Heart right ventricle (tissue), 16 donors: ENCODE data around the gene ATG101. TPM values are rescaled to one million over a fixed set of nuclear protein-coding genes. Genes with fewer than 3 reads are reported as not detected.

ENCODE experiments used
- ATAC-seq, 8 donors: fragments of 200-7000 bp; cut with Tn5 transposase; one replicate each; pipeline ENCODE4 v1.9.1; 2020; ENCODE audit warnings: mild to moderate bottlenecking in 8 of 8, moderate library complexity in 8 of 8, moderate number of reproducible peaks in 1 of 8
- DNase-seq, 2 donors: peaks; one replicate each; pipeline ENCODE4 v3.0.0-alpha.2; 2020
- H3K27ac ChIP-seq, 10 donors: fragments of 200-600 bp; sonication (generic) in 2 of 10; one replicate each; pipeline versions ENCODE4 v1.5.0 to v1.8.0; 2020 to 2022; ENCODE audit warnings: mild to moderate bottlenecking in 3 of 10
- H3K27me3 ChIP-seq, 7 donors: fragments of 200-600 bp; one replicate each; pipeline ENCODE4 v1.8.0; 2021 to 2022; ENCODE audit warnings: mild to moderate bottlenecking in 2 of 7
- H3K36me3 ChIP-seq, 9 donors: fragments of 200-600 bp; sonication (generic) in 1 of 9; one replicate each; pipeline versions ENCODE4 v1.5.0 to v1.8.0; 2020 to 2022; ENCODE audit warnings: mild to moderate bottlenecking in 2 of 9
- H3K4me1 ChIP-seq, 9 donors: fragments of 200-600 bp; sonication (generic) in 1 of 9; one replicate each; pipeline versions ENCODE4 v1.5.0 to v1.8.0; 2020 to 2022; ENCODE audit warnings: mild to moderate bottlenecking in 4 of 9
- H3K4me3 ChIP-seq, 10 donors: fragments of 200-600 bp; sonication (generic) in 2 of 10; one replicate each; pipeline versions ENCODE4 v1.5.0 to v1.8.0; 2020 to 2022; ENCODE audit warnings: mild to moderate bottlenecking in 7 of 10, moderate library complexity in 2 of 10
- H3K9me3 ChIP-seq, 11 donors: fragments of 200-600 bp in 10 of 11; sonication (generic) in 2 of 11; one replicate each; pipeline versions ENCODE4 v1.5.0 to v1.8.0; 2013 to 2022; ENCODE audit warnings: mild to moderate bottlenecking in 2 of 11, control low read depth in 1 of 11, moderate library complexity in 1 of 11
- CTCF ChIP-seq, 9 donors: fragments of 200-600 bp; sonication (generic) in 2 of 9; IDR thresholded peaks; one replicate each; pipeline versions ENCODE4 v1.5.0 to v1.8.0; 2021 to 2022; ENCODE audit warnings: antibody characterized with exemption in 9 of 9, mild to moderate bottlenecking in 5 of 9, moderate library complexity in 1 of 9
- WGBS, 2 donors: extraction: QIAGEN DNeasy Blood & Tissue Kit; methylation state at CpG; one replicate each; pipeline ENCODE4 v1.1.7; 2013; ENCODE audit warnings: inconsistent platforms in 1 of 2; 5-methylcytosine and 5-hydroxymethylcytosine counted together
- intact Hi-C, 10 donors: fragments of 100-400 bp; cut with DNase I; formaldehyde crosslinking; loops; one replicate each; pipeline versions ENCODE4 v1.11.1 to v1.14.2; 2022
- polyA plus RNA-seq, 2 donors: library from polyadenylated mRNA; stranded (reverse); fragments of 200-250 nt; gene quantifications; one replicate each; pipeline ENCODE4 v1.2.3, GENCODE V29; 2013
- total RNA-seq, 10 donors: library from RNA; stranded (reverse); fragmentation: NEBNext Ultra II Directional in 3 of 10; extraction: Animal tissue kit (Norgen Biotek cat#: 25700) in 3 of 10; gene quantifications; one replicate each; pipeline versions ENCODE4 v1.2.1 to v1.2.4, GENCODE V29; 2021 to 2023
- donor health status: Arrhythmogenic right ventricular cardiomyopathy.
- donor health status: ischemic (EF 13 %, LVEDD 7.1; RV severe dilation, severe dysfunction).
- donor health status: healthy with polysubstance abuse.
- donor health status: DM: no; HTN: yes; CAD: no.
- donor health status: DM: no; HTN: no; CAD: no.
- donor health status: ischemic (EF 25% LVEDD 6.9; RV normal size, moderate dysfunction).
- donor health status: ischemic (EF 25% LVEDD 5.7; RV mildly dilated, moderate dysfunction).
- donor health status: healthy.
- donor health status: DM: yes; HTN: yes; CAD: no.
- donor health status: Ischemic cardiomyopathy.
- donor health status: ischemic (EF 35%, LVEDD 5.7; RV mildly dilated, moderate dysfunction).
- donor health status: nonischemic (EF 11% LVEDD 7.7; RV severe dilation, severe dysfunction).
- donor health status: DM: yes; HTN: yes; CAD: no.
- donor health status: PGD.
- donor health status: ischemic (EF 29% LVEDD 5.4; RV normal size, mild dysfunction).
- donor health status: nonischemic (EF 23%, LVEDD 6.1; RV moderate dilation, normal function).

Gene ATG101
- total and polyA plus RNA-seq, 12 donors = 14.6 to 90.2 (median 22.2) TPM

- H3K27ac ChIP-seq = no peak overlapping the region
- WGBS, 2 donors = 82 to 85% methylated on average over 4 of the region's 4 CpGs
- peaks cover 16 to 40% (median 29%) of the 10 kb centered on the region in 9 donors for H3K4me1 ChIP-seq
- no peaks in the 10 kb centered on the region for H3K9me3 ChIP-seq
- intact Hi-C loops = loop anchor here in 8 of 10 donors (2.0 to 10.0 kb wide), 5 partner anchors 40 to 128 kb away; no protein-coding TSS in a partner anchor
- no peak for TF ChIP-seq CTCF (IDR thresholded peaks at IDR 0.05)
- peaks cover 0 to 29% (median 14%) of the 10 kb centered on the region in 7 donors for H3K27me3 ChIP-seq
- no peak overlapping the region for H3K4me3 ChIP-seq
- H3K36me3 ChIP-seq = no peaks in the 10 kb centered on the region
- no peak for ATAC-seq
- DNase-seq = no peak
Observed at GRCh38 chr12:52122540-52122871, 52.7 kb downstream of the ATG101 start.

- no peak for TF ChIP-seq CTCF (IDR thresholded peaks at IDR 0.05)
- H3K4me1 ChIP-seq = peaks cover 20 to 44% (median 29%) of the 10 kb centered on the region in 9 donors
- no peaks in the 10 kb centered on the region for H3K36me3 ChIP-seq
- H3K4me3 ChIP-seq = no peak overlapping the region
- WGBS, 2 donors = 93% methylated on average over 7 of the region's 7 CpGs
- peaks cover 0 to 29% (median 14%) of the 10 kb centered on the region in 7 donors for H3K27me3 ChIP-seq
- ATAC-seq = no peak
- no peak overlapping the region for H3K27ac ChIP-seq
- DNase-seq = no peak
- intact Hi-C loops = loop anchor here in 8 of 10 donors (2.0 to 10.0 kb wide), 5 partner anchors 41 to 128 kb away; no protein-coding TSS in a partner anchor
- H3K9me3 ChIP-seq = no peaks in the 10 kb centered on the region
Observed at GRCh38 chr12:52122904-52123303, 53.1 kb downstream of the ATG101 start.

GRCh38 chr12:52123487-52124186 is 53.9 kb downstream of the ATG101 start:
- no peak overlapping the region for H3K4me3 ChIP-seq
- H3K4me1 ChIP-seq = peaks cover 21 to 50% (median 31%) of the 10 kb centered on the region in 9 donors
- ATAC-seq (no peak), DNase-seq (no peak)
- H3K36me3 ChIP-seq = no peaks in the 10 kb centered on the region
- H3K27ac ChIP-seq = no peak overlapping the region
- TF ChIP-seq CTCF (IDR thresholded peaks at IDR 0.05) = no peak
- intact Hi-C loops = loop anchor here in 8 of 10 donors (2.0 to 10.0 kb wide), 5 partner anchors 41 to 129 kb away; no protein-coding TSS in a partner anchor
- H3K27me3 ChIP-seq = peaks cover 0 to 29% (median 14%) of the 10 kb centered on the region in 7 donors
- H3K9me3 ChIP-seq = no peaks in the 10 kb centered on the region
- 75 to 81% methylated on average over 8 of the region's 8 CpGs for WGBS, 2 donors

- H3K9me3 ChIP-seq = no peaks in the 10 kb centered on the region
- ATAC-seq = no peak
- peak overlapping the region in 8 of 10 donors; percentile 78 to 96 (median 85) for H3K27ac ChIP-seq
- WGBS, 2 donors = 73 to 85% methylated on average over 6 of the region's 6 CpGs
- peaks cover 16 to 41% (median 26%) of the 10 kb centered on the region in 9 donors for H3K4me1 ChIP-seq
- DNase-seq = no peak
- no peaks in the 10 kb centered on the region for H3K36me3 ChIP-seq
- intact Hi-C loops = loop anchor here in 2 of 10 donors (5.0 to 10.0 kb wide), 2 partner anchors 73 to 131 kb away; partner anchors contain the start of gene NR4A1 (in 1 of the 2)
- no peak overlapping the region for H3K4me3 ChIP-seq
- TF ChIP-seq CTCF (IDR thresholded peaks at IDR 0.05) = no peak
- peaks cover 0 to 14% (median 7%) of the 10 kb centered on the region in 7 donors for H3K27me3 ChIP-seq
Observed at GRCh38 chr12:52125476-52125900, 55.7 kb downstream of the ATG101 start.
